Brain pericyte (primary cell): ENCODE measurements around the gene ALDH4A1.

ENCODE experiments used
- DNase-seq: peaks from one replicate; pipeline ENCODE4 v3.0.0-alpha.2; 2012; ENCODE audit warnings: low read depth, low spot score

Gene ALDH4A1, protein sequence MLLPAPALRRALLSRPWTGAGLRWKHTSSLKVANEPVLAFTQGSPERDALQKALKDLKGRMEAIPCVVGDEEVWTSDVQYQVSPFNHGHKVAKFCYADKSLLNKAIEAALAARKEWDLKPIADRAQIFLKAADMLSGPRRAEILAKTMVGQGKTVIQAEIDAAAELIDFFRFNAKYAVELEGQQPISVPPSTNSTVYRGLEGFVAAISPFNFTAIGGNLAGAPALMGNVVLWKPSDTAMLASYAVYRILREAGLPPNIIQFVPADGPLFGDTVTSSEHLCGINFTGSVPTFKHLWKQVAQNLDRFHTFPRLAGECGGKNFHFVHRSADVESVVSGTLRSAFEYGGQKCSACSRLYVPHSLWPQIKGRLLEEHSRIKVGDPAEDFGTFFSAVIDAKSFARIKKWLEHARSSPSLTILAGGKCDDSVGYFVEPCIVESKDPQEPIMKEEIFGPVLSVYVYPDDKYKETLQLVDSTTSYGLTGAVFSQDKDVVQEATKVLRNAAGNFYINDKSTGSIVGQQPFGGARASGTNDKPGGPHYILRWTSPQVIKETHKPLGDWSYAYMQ

GRCh38 chr1:18902523-18903290 lies at the start of gene ALDH4A1:
Gene ALDH4A1 (minus strand): TSS chr1:18902555. CDS start chr1:18902523, 32 bp downstream.
- peak; percentile 92 for DNase-seq

- DNase-seq, result no peak
Observed at GRCh38 chr1:18951818-18952391, 49.5 kb upstream of the ALDH4A1 start.

GRCh38 chr1:18951416-18951815 lies 49.1 kb upstream of the ALDH4A1 start:
- no peak for DNase-seq

GRCh38 chr1:18950401-18951026 lies 48.2 kb upstream of the ALDH4A1 start:
- no peak for DNase-seq

DNA sequence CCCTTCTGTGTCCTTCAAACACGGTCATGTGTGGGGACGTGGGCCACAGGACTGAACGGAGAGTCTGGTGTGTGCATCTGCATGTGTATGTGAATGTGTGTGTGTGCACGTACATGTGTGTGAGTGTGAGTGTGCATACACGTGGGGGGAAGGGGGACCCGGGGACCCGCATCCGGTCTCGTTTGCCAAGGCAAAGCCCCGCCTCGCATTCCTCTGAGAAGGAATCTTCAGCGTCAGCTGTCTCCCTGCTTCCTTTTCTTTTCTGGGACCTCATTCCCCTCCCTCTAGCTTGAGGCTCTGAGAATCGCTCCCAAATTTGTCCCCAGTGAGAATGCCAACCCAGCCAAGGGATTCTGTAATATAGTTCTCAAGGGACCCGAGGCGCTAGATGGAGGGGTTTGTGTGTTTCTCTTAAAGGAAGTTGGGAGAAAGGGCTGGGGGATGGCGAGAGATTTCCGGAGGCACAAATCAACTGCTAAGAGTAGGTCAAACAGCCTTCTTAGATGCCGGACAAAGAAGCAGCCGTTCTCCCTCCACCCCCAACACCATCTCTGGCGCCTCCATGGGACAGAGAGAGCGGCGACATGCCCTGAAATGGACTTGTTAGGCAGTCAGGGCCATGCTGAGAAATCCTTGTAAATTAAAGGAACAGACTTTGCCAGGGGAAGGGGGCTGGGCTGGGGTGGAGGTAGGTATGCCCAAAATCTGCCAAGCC lies 47.5 kb upstream of the ALDH4A1 start:
- DNase-seq, result no peak

DNA sequence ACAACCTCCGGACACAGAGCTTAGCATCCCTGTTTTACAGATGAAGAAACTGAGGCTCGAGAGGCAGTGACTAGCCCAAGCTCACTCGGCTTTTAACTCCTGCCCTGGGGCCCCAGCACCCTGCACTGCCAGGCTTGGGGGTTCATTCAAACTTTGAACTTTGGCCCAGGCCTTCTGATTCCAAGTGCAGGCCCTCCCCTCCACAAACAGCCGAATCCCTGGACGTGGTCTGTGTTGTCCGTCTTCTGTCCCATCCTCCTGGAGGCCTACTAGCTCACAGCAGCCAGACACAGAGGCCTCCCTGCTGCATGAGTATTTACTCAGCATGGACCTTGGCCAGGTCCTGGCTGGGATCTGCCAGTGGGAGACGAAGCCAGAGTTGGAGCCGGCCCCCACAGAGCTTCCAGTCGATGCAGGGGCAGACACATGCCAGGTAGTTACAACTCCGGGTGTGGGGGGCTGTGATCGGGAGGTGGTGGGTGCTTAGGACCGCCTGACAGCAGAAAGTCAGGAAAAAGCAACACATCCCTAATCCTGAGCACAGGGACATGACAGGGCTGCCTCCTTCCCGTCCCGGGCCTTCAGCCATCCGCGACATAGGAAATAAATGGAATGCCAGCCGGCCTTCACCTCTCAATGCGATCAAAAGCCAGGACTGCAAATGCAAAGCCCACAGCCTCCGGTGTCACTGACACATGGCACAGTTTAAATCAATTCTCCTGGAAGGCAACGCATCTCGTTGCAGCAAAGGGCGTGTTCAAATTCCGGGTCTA lies 46.7 kb upstream of the ALDH4A1 start:
- DNase-seq, result no peak

DNA sequence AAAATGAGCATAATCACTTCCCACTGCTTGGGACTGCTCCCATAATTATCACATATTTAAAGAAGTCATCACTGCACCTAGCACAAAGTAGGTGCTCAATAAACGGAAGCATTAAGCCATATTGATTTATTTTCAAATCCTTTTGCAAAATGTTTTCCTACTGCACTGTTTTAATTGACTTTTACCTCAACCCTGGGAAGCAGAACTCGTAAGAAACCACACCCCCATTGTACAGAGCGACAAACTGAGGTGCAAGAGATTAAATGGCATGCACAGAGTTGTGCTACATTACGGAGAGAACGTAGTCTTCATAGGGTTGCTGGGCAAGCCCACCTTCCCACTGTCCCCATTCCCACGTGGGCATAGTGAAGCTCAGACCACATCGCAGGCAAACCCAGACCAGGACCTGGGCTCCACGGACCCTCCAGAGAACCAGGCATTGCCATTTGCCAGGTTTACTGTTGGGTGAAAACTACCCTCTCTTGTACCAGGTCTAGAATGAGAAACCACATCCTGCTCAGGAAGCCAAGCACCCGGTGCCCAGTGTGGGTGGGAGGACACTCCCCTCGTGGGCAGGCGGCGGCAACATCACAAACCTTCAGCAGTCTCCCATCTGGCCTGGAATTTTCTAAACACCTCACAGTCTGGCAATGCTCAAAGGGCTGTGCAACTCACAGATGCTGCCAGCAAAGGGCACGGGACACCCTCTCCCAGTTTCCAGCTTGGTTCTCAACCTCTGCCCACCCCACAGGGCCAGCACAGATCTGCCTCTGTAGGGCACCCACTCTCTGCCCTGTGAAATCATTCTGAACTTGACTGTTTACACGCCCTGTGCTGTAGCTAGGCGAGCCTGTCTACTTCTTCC lies 45.9 kb upstream of the ALDH4A1 start:
- no peak for DNase-seq

- no peak for DNase-seq
Observed at GRCh38 chr1:18947570-18947969, 45.2 kb upstream of the ALDH4A1 start.

DNA sequence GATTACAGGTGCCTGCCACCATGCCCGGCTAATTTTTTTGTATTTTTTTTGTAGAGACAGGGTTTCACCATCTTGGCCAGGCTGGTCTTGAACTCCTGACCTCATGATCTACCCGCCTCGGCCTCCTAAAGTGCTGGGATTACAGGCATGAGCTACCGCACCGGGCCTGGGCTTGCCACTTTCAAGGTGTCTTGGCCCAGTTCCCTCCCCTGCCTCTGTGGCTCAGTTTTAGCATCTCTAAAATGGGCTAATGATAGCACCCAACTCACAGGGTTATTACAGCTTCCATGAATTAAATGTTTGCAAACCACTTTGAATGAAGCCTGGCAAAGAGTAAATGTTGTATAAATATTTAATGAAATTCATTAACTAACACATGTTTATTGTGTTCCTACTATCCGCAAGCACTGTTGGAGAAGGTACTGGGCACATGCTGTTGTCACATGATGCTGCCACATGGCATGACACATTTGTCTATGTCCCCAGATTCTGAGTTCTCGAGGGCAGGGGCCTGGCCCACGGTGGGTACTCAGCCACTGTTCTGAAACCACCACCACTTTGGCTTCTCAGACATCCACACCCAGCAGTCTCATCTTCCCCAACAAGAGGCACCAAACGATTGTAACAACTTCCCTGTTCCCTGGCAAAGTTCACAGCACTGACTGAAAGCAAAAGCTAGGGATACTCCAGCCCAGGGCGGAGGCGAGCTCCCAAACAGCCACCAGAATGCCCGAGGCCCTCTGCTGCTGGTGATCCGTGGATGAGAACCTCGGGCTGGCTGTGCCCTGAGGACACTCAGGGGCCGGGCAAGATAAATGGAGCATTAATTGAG lies 44.4 kb upstream of the ALDH4A1 start:
- no peak for DNase-seq

- no peak for DNase-seq
Observed at GRCh38 chr1:18945401-18945849, 43.1 kb upstream of the ALDH4A1 start.

DNA sequence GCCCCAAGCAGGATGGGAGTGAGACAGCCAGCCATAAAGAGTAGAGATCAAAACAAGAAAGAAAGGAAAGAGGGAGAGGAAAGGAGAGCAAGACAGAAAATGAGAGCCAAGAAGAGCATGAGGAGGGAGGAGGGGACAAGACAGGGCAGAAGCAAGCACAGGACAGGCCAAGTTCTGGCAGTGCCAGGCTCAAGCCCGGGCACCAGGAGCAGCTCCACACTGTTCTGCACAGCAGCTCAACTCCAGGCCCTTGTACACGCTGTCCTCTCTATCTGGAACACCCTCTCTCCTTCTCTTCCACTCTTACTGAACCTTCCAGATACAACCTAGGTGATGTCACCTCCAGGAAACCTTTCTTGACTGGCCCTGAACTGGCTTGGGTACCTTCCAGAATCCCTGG lies 42.5 kb upstream of the ALDH4A1 start:
- DNase-seq, result no peak

DNA sequence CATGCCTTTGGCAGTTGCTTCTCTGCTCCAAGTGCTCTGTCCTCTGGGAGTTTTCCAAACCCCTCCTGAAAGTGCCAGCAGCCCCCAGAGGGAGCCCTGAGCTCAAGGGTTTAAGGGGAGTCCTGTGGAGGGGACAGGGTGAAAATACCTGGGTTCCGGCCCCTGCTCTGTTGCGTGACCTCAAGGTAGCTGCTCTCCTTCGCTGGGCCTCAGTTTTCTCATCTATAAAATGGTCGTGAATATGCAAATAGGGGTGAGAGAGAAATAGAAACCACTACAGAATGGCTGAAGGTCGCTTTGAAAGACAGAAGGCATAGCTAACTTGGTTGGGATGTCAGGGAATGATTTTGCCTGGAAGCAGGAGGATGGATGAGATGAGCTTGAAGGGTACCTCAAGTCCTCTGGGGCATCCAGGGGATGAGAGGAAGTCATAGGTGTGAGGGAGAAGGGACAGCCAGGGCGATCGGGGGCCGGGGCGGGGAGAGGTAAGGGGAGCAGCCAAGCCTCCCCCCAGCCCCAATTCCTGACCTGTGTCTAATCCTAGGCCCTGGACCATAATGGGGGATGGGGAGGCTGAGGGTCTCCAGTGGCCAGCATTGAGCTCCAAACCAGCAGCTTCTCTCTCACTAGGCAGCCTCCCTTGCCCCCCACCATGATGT lies 41.7 kb upstream of the ALDH4A1 start:
- no peak for DNase-seq

GRCh38 chr1:18943162-18943561 lies 40.8 kb upstream of the ALDH4A1 start:
- DNase-seq, result no peak

DNA sequence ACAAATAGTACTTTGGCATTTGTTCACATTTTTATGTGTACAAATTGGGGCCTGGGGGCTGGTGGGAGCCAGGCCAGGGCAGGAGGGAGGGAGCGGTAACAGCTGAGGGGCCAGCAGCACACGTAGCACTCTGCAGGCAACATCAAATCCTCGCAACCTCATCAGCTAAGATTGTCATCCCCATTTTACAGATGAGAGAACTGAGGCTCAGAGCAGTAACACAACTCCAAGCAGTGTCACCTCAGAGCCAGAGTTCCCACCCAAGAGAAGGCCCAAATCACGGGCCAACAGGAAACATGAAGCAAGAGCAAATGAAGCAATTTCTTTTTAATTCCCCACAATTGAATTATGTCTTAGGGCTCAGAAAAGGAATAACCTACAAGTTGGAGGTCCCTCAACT lies 40.0 kb upstream of the ALDH4A1 start:
- DNase-seq, result no peak

DNA sequence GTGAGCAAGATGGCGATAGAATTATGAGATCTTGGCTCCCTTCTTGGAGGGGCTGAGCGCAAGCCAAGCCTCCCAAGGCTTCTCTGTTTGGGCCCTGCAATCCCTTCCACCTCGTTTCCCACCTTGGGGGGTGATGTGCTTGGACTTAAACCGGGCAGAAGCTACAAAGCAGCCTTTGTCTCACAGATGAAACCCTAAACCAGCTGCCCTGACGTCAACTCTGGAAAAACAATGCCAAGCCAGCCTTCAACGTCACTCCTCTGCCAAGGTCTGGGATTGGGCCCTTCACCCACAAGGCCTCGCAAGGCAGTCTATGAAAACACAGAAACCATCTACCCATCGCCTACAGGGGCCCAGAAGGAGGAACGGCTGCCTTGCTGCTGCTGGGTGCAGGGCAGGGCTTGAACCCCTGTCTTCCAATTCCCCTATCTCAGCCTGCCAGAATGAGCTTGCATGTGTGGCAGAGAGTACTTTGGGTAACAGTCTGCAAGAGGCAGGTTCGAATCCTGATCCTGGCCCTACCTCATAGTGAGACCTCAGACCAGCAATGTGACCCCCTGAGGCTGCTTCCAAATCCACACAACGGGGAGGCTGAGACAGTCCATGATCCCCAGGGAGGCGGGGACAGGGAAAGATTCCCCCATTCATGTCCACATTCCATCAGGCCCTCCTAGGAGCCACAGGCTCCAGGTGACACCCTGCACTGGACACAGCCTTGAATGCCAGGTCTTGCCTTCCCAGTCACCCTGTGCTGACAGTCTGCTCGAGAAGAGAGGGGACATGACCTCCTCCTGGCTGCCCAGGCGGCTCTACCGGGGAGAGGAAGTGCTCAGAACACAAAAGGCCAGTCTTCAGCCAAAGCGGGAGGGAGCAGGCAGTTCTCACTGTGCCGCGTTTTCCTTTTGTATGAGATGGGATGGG lies 39.1 kb upstream of the ALDH4A1 start:
- DNase-seq, result peak; percentile 90

- DNase-seq, result no peak
Observed at GRCh38 chr1:18940303-18941020, 38.1 kb upstream of the ALDH4A1 start.
